Activated effector memory CD4-positive, alpha-beta T cell treated with Interleukin-2 at 50 U/mL for 16 hours (primary cell): ENCODE results near the gene BAZ1A.
"Not testable (repeated sequence)": the region's sequence is repeated elsewhere in the genome, so short reads cannot be mapped to it uniquely, and the experiment has no call there.

ENCODE experiments used
- DNase-seq: peaks from one replicate; pipeline ENCODE4 v3.0.0-alpha.2; 2020

Gene BAZ1A

DNA sequence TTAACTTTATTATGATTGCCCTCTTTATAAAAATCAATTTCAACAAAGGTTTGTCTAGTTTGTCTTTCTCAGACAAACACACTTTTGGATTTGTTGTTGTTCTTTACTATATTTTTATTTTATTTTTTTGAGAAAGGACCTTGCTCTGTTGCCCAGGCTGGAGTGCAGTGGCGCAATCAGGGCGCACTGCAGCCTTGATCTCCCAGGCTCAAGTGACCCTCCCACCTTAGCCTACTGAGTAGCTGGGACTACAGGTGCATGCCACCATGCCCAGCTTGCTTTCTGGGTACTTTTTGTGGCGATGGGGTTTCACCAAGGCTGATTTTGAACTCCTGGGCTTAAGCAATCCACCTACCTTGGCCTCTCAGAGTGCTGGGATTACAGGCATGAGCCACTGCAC is 96.4 kb downstream of the BAZ1A start:
- no peak for DNase-seq

DNA sequence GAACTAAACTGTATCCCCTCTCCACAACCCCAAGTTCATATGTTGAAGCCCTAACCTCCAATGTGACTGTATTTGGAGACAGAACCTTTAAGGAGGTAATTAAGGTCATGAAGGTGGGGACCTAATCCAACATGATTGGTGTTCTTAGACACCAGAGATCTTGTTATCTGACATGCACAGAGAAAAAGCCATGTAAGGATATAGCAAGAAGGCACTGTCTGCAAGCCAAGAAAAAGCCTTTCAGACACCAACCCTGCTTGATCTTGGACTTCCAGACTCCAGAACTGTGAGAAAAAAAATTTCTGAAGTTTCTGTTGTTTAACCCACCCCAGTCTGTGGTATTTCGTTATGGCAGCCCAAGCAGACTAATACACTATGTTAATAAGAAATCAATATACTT is 98.5 kb downstream of the BAZ1A start:
- DNase-seq = no peak

- DNase-seq = no peak
Observed at GRCh38 chr14:34775922-34776321, 99.2 kb downstream of the BAZ1A start.

DNA sequence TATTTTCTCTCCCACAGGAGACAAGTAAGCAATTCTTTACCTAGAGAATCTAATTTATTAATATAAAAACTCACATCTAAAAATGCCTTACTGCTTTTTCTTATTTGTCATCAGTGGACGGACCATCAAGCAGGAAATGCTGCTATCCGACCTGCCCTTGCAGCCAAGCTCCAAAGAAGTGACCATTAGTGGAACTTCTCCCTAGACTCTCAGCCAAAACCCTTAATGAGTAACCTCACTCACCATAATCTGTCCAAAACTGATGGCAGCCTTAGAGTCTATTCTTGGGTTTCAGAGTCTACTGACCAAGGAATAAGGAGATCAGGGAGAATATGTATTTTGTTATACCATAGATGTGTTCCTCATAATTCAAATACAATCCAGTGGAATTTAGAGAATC is 99.8 kb downstream of the BAZ1A start:
- DNase-seq = no peak

DNA sequence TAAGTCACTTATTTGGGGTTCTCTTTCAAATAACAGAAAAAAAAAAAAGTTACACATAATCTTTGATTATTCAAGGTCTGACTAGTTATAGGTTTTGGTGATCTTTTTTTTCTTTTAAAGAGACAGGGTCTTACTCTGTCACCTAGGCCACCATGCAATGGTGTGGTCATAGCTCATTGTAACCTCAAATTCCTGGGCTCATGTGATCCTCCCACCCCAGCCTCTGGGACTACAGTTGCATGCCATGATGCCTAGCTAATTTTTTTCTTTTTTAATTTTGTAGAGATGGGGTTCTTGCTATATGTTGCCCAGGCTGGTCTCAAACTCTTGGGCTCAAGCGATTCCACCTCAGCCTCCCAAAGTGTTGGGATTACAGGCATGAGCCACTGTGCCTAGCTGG is 104.3 kb downstream of the BAZ1A start:
- no peak for DNase-seq

- no peak for DNase-seq
Observed at GRCh38 chr14:34766606-34767005, 108.6 kb downstream of the BAZ1A start.

GRCh38 chr14:34766060-34766459 is 109.1 kb downstream of the BAZ1A start:
- DNase-seq = no peak

GRCh38 chr14:34755215-34755614 is 119.9 kb downstream of the BAZ1A start:
- no peak for DNase-seq

DNA sequence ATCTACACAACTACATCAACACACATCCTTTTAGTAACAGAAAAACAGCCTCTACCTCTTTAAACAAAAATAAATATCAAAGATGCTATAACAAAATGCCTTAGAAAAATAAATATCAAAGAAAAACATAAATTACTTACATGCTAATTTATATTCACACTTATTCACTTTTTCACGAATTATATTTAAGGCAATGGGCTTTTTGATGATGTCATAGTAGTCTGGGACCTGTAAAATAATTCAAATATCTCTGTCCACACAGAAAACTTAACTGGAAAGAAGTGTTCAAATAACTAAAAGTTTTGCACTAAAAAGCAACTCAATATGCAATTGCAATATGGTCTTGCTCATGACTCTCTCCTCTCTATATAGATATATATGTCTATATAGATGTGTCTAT is 120.5 kb downstream of the BAZ1A start:
- no peak for DNase-seq

- DNase-seq = no peak
Observed at GRCh38 chr14:34750670-34751069, 124.5 kb downstream of the BAZ1A start.

DNA sequence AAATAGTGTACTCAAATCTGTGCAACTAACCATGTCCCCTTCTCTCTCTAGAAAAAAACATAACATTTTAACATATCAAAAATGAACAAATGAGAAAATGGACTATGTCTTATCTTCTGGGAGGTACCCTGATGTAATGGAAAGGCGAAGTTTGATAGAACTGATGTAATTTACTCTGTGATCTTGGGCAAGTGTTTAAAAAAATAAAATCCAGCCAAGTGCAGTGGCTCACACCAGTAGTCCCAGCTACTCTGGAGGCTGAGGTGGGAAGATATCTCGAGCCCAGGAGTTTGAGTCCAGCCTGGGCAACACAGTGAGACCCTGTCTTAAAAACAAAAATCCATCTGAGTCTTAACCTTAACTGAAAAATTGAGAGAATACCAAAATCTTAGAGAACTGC is 124.9 kb downstream of the BAZ1A start:
- DNase-seq = no peak

DNA sequence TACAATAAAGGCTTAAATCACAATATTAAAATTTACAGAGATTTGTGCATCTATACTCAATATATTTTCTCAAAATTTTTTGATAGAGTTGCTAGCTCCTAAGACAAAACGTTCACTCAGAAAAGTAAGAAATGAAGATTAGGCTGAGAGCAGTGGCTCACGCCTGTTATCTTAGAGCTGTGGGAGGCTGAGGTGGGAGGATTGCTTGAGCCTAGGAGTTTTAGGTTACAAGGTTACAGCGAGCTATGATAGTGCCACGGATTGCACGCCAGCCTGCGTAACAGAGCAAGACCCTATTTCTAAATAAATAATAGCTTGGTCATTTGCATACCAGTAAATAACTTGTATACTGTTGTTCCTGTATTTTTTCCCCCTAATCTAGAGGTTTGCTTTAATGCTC is 125.8 kb downstream of the BAZ1A start:
- DNase-seq = no peak

DNA sequence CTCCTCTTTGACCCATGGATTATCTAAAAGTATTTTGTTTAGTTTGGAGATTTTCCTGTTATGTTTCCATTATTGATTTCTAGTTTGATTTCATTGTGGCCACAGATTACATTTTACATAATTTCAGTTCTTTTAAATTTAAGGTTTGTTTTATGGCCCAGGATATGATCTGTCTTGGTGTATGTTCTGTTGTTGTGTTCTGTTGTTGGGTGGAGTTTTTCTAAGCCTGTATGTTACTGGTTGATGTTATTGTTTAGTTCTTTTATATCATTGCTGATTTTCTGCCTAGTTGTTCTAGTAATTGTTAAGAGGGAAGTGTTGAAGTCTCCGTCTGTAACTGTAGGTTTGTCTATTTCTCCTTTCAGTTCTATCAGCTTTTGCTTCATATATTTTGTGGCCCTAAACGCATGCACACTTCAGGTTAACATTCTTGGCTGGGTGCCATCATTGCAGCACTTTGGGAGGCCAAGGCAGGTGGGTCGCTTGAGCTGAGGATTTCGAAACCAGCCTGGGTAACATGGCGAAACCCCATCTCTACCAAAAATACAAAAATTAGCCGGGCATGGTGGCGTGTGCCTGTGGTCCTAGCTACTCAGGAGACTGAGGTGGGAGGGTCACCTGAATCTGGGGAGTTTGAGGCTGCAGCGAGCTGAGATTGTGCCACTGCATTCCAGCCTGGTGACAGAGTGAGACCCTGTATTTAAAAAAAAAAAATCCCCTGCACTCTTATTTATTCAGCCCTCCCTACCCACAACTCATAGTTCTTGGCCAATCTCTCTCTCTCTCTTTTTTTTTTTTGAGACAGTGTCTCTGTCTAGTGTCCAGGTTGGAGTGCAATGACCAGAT is 132.7 kb downstream of the BAZ1A start:
- DNase-seq = no peak

DNA sequence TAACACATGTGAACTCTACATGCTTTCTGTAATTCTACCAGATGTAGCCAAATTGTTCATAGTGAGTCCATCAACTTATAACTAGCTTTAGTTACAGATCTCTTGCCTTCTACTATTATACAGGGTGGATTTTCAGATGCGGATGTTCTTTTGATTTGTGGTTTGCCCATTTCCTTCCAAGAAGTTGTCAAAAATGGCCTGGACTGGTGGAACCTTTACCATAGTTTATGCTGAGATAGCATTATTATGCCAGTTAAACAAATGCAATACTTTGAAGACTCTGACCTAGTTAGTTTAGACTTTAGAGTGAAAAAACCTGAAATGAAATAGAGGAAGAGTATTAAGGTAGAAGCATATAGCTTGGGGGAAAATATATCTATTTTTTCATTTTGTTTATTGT is 133.3 kb downstream of the BAZ1A start:
- no peak for DNase-seq

DNA sequence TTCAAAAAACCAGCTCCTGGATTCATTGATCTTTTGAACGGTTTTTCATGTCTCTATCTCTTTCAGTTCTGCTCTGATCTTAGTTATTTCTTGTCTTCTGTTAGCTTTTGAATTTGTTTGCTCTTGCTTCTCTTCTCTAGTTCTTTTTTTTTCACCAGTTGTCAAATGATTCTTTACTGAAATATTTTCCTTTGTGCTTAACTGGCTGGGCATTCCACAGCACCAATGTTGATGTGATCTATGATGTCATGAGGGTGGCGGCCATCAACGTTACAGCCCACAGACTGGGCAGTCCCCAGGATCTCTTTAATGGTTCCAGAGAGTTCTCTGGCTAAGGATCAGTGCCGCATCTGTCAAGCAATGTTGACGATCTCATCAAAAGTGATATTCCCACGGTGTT is 135.0 kb downstream of the BAZ1A start:
- not testable (repeated sequence) for DNase-seq

DNA sequence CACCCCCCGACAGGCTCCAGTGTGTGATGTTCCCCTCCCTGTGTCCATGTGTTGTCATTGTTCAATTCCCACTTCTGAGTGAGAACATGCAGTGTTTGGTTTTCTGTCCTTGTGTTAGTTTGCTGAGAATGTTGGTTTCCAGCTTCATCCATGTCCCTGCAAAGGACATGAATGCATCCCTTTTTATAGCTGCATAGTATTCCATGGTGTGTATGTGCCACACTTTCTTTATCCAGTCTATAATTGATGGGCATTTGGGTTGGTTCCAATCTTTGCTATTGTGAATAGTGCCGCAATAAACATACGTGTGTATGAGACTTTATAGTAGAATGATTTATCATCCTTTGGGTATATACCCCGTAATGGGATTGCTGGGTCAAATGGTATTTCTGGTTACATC is 138.1 kb downstream of the BAZ1A start:
- not testable (repeated sequence) for DNase-seq

- no peak for DNase-seq
Observed at GRCh38 chr14:34733245-34733644, 141.9 kb downstream of the BAZ1A start.

DNA sequence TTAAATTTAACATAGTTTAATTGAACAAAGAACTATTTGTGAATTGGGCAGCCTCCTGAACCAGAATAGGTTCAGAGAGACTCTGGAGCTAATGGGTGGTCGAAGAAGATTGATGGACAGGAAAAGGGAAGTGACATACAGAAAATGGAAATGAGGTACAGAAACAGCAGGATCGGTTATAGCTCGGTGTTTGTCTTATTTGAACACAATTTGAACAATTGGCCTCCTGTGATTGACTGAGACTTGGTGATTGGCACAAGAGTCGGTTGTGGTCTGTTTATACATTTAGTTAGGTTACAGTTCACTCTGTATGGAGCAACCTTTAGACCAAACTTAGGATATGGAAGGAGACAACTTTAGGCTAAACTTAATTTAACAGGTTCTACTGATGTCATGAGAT is 142.4 kb downstream of the BAZ1A start:
- DNase-seq = no peak

DNA sequence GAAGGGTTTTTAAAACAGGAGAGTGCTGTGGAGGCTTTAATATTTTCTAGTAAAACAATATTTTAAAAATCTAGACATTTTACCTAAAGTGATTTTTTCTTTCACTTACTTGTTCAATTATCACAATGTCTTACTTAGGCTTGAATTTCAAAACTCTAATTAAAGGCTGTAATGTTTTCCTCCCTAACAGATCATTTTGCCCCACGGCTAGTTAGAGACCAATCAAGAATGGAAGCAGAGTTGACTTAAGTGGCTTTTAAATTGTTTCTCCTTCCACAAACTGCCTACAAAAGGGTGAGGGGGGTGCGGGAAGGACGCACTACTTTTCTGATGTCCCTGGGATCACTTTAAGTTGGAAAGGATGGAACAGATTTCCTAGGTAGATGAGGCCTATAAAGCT is 151.3 kb downstream of the BAZ1A start:
- DNase-seq = no peak

DNA sequence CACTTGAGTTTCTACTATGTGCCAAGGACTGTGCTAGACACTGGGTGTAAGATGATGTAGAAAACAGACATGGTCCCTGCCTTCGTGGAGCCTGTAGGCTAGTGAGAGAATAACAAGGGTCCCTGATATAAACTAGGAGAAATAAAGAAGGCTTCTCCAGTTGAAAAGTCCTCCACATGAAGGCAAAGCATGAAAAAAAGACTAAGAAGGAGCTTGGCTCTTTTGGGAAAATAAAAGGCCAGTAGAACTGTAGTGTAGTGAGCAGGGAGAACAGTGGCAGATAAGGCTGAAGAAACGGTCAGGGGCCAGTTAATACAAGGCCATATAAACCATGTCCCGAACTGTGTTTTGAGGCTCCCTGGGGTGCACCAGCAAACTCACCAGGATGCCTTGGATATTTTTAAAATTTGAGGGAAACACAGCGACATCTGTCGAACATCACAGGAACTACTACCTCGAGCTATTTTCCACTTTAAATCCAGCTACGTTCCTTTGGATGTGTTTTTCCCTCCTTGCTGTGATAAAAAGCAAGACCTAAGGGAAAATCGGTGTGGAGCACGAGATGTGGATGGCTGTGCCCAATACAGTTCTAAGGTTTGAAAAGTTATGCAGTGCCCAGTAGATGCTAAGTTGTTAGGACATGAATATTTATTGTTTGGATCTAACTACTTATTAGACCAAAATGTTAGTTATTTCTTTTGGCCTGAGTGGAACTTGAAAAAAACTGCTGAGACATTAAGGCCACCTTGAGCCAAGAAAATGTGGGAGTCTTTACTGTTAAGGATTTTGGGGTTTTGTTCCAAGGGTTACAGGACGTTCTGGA is 152.2 kb downstream of the BAZ1A start:
- DNase-seq = peak; percentile 13

- no peak for DNase-seq
Observed at GRCh38 chr14:34721129-34721528, 154.0 kb downstream of the BAZ1A start.

GRCh38 chr14:34718750-34719304 is 156.3 kb downstream of the BAZ1A start:
- no peak for DNase-seq

- no peak for DNase-seq
Observed at GRCh38 chr14:34715127-34715863, 159.9 kb downstream of the BAZ1A start.
